ENCODE data around the gene MMP12.

Gene MMP12

DNA sequence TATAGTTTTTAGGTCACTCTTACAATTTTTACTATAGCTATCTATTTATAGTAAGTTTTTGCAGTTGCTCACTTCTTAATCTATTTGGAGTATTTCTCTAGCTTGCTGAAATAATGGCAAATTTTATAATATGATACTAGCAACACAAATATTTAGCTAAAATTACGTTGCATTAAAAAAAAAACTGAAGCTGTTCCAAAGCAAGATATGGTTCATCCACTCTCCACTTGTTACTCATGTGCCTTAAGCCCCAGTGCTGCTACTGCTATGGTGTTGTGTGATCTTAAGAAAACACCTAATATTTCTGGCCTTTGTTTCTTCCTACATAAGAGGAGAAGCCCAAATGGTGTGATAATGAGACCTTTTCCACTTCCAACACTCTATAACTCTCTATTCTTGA lies 31.9 kb downstream of the MMP12 start:
- no peaks in the 10 kb centered on the region for H3K9me3 Mint-ChIP-seq
- peaks cover 14% of the 10 kb centered on the region for H3K27me3 Mint-ChIP-seq
- ATAC-seq (replicated peaks; ENCODE audit: extremely low read depth, poor library complexity, severe bottlenecking) = no peak
- H3K4me1 Mint-ChIP-seq = no peaks in the 10 kb centered on the region
- peaks cover 2% of the 10 kb centered on the region for H3K36me3 Mint-ChIP-seq (ENCODE audit: insufficient read depth)
- no peak overlapping the region for H3K4me3 Mint-ChIP-seq
- no peak overlapping the region for H3K27ac Mint-ChIP-seq (ENCODE audit: low read depth)
- DNase-seq (ENCODE audit: low spot score in 2 of 2) = no peak

DNA sequence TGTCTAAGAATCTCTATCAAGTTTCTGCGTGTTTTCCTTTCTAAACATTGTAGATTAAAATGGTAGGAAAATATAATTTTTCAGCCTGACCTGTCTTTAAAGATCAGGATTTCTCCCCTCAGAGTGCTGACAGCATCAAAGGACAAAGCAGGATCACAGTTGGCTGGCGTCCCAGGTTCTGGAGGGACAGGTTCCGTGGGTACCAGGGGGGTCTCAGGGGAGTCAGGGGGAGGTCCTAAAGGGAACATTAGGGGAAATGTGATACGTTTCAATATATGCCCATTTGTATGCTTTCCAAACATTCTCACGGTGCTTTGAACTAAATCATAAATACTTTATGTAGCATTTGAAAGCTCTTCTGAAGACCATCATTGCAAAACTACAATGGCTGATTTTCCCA lies 34.8 kb downstream of the MMP12 start:
- no peak for ATAC-seq (replicated peaks; ENCODE audit: extremely low read depth, poor library complexity, severe bottlenecking)
- Mint-ChIP-seq H3K4me1 (no peaks in the 10 kb centered on the region), H3K27ac (ENCODE audit: low read depth) (no peak overlapping the region), H3K4me3 (no peak overlapping the region), H3K36me3 (ENCODE audit: insufficient read depth) (no peaks in the 10 kb centered on the region), H3K9me3 (no peaks in the 10 kb centered on the region), H3K27me3 (peaks cover 20% of the 10 kb centered on the region)
- no peak for DNase-seq (ENCODE audit: low spot score in 2 of 2)

DNA sequence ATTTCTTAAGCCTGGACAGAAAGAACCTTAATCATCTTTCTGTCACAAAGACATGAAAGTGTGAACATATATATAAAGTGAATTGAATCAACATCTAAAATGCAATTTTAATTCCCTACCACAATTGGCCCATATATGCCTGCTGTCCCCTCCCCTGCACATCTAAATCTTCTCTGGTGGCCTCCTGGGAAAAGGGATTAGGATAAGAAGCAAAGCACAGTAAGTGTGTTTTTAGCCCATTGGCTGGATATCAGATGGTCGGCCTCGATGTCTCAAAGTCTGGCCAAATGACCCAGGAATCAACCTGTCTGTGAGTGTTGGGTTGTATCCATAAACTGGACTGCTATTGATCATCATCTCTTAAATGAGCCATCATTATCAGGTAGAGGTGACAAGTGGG lies 37.1 kb downstream of the MMP12 start:
- DNase-seq (ENCODE audit: low spot score in 2 of 2) (no peak), ATAC-seq (replicated peaks; ENCODE audit: extremely low read depth, poor library complexity, severe bottlenecking) (no peak)
- H3K27me3 Mint-ChIP-seq = peaks cover 23% of the 10 kb centered on the region
- no peaks in the 10 kb centered on the region for H3K9me3 Mint-ChIP-seq
- H3K36me3 Mint-ChIP-seq (ENCODE audit: insufficient read depth) = no peaks in the 10 kb centered on the region
- H3K4me1 Mint-ChIP-seq = no peaks in the 10 kb centered on the region
- no peak overlapping the region for H3K27ac Mint-ChIP-seq (ENCODE audit: low read depth)
- no peak overlapping the region for H3K4me3 Mint-ChIP-seq

DNA sequence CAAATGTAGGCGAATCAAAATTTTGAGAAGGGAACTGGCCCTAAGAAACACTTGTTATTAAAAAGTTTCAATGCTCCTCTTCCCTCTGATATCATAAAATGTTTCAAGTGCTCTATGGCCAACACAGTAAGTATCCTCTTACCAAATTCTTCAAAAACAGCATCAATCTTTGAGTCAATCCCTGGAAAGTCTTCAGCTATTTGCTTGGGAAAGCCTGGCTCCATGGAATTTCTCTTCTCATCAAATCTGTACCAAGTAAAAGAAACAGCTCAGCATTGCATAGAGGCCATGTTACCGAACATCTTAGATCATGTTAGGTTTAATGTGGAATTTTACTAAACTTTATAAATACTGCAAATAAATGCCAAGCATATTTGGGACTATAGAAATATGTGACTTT lies 37.6 kb downstream of the MMP12 start:
- ATAC-seq (replicated peaks; ENCODE audit: extremely low read depth, poor library complexity, severe bottlenecking) = no peak

DNA sequence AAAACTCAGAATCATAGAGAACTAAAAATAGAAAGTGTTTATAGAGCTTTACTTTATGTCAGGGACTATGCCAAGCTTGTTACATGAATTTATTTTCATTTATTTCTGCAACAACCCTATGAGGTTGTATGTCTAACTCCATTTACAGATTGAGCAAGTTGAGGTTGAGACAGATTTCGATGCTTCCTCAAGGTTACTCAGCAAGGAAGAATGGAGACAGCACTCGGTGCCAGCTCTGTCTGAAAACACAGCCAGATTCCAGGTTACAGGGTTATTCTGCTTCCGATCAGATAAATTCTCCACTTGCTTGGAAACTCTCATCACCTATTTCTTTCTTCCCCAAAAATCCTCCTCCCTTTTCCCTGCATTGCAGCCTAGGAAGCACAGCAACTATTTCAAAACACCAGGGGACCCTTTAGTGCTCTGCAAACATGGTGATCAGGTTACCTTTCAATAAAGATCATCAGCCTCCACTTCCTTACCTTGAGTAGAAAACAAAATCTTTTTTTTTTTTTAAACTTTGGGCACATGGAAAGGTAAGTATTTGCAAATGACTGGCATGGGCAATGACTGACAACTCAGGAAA lies 38.4 kb downstream of the MMP12 start:
- DNase-seq (ENCODE audit: low spot score in 2 of 2) = no peak
- no peaks in the 10 kb centered on the region for H3K36me3 Mint-ChIP-seq (ENCODE audit: insufficient read depth)
- no peak overlapping the region for H3K4me3 Mint-ChIP-seq
- H3K27ac Mint-ChIP-seq (ENCODE audit: low read depth) = no peak overlapping the region
- H3K27me3 Mint-ChIP-seq = peaks cover 35% of the 10 kb centered on the region
- ATAC-seq (replicated peaks; ENCODE audit: extremely low read depth, poor library complexity, severe bottlenecking) = no peak
- H3K4me1 Mint-ChIP-seq = no peaks in the 10 kb centered on the region
- no peaks in the 10 kb centered on the region for H3K9me3 Mint-ChIP-seq

More for the DNA sequence above, 37.6 kb downstream of the MMP12 start:
- H3K9me3 Mint-ChIP-seq = no peaks in the 10 kb centered on the region
- H3K4me3 Mint-ChIP-seq = no peak overlapping the region
- DNase-seq (ENCODE audit: low spot score in 2 of 2) = no peak
- H3K27me3 Mint-ChIP-seq = peaks cover 28% of the 10 kb centered on the region
- no peaks in the 10 kb centered on the region for H3K4me1 Mint-ChIP-seq
- no peaks in the 10 kb centered on the region for H3K36me3 Mint-ChIP-seq (ENCODE audit: insufficient read depth)
- H3K27ac Mint-ChIP-seq (ENCODE audit: low read depth) = no peak overlapping the region

DNA sequence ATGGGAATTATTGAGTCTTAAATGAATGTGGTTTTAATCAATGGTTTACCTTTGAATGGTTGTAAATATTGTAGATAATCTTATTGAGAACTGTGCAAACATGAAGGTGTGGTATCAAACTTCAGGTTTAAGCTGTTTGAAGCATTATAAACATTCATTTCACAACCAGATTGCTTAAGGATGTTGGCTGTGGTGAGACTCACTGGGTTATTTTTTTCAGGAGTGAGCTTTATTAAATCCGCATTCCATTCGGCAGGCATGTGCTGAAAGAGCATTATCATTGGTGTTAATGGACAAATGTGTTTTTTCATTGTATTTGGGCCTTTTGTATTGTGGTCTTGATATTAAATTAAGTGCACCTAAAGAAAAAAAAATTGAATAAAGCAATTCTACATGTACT lies 41.1 kb downstream of the MMP12 start:
- Mint-ChIP-seq H3K27ac (ENCODE audit: low read depth) (no peak overlapping the region), H3K4me1 (no peaks in the 10 kb centered on the region), H3K9me3 (no peaks in the 10 kb centered on the region), H3K36me3 (ENCODE audit: insufficient read depth) (no peaks in the 10 kb centered on the region), H3K27me3 (peaks cover 55% of the 10 kb centered on the region), H3K4me3 (no peak overlapping the region)
- ATAC-seq (replicated peaks; ENCODE audit: extremely low read depth, poor library complexity, severe bottlenecking) (no peak), DNase-seq (ENCODE audit: low spot score in 2 of 2) (no peak)

DNA sequence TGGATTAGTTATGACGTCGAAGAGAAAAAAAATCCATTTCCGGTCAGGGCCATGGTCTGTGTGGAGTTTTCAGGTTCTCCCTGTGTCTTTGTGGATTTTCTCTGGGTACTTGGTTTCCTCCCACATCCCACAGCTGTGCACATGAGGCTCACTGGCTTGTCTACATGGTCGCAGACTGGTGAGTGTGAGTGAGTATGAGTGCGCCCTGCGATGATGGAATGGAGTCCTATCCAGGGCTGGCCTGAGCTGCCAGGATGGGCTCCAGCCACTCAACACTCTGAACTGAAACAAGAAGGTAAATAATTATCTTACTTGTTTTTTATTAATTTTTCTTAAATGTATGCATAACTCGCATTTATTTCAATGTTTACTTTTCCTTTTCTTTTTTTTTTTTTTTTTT lies 42.2 kb downstream of the MMP12 start:
- Mint-ChIP-seq H3K36me3 (ENCODE audit: insufficient read depth) (no peaks in the 10 kb centered on the region), H3K4me1 (no peaks in the 10 kb centered on the region), H3K27ac (ENCODE audit: low read depth) (no peak overlapping the region), H3K9me3 (no peaks in the 10 kb centered on the region), H3K27me3 (peaks cover 55% of the 10 kb centered on the region), H3K4me3 (no peak overlapping the region)
- no peak for ATAC-seq (replicated peaks; ENCODE audit: extremely low read depth, poor library complexity, severe bottlenecking)
- DNase-seq (ENCODE audit: low spot score in 2 of 2) = no peak

DNA sequence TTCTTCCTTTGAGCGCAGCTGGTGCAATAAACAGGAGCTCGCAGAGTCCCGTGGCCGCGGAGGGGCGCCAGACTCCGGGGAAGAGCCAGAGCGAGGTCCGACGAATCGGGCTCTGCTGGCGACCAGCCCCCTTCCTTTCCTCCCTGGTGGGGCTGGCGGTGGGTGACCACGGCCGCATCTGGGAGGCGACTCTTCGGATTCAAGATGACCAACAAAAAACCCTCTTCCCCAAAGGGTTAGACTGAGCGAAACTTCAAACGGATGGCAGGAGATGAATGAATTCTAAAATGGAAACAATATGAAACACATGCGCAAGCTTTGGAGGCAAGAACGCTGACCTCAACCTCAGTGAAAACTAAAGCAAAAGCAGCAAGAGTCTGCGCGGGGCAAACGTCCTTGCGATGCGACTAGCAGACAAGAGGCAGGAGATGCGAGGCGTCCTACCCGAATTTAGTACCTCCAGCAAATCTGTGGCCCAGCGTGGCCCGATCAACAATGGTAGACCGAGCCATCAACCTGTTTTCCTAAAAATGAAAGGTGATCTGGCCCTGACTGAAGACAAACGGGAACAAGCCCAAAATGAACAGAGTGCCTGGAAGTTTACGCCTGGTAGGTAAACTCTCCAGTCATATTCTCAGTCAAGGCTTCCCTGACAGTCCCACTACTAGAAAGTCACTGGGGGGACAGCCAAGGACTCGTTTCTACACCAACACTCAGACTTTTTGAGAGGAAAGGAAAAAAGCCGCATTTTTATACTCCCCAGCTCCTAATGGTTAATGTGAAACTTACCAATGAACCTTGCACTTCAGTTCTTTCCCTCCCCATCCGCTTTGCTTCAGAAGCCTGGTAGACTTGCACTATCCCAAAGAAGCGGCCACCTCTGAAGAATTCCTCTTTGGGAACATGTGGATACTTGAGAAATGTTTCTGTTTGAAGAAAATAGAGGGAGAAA lies 43.0 kb downstream of the MMP12 start:
- H3K9me3 Mint-ChIP-seq = no peaks in the 10 kb centered on the region
- no peaks in the 10 kb centered on the region for H3K36me3 Mint-ChIP-seq (ENCODE audit: insufficient read depth)
- no peak overlapping the region for H3K4me3 Mint-ChIP-seq
- peaks cover 63% of the 10 kb centered on the region for H3K27me3 Mint-ChIP-seq
- DNase-seq (ENCODE audit: low spot score in 2 of 2) (no peak), ATAC-seq (replicated peaks; ENCODE audit: extremely low read depth, poor library complexity, severe bottlenecking) (no peak)
- H3K4me1 Mint-ChIP-seq = no peaks in the 10 kb centered on the region
- no peak overlapping the region for H3K27ac Mint-ChIP-seq (ENCODE audit: low read depth)

DNA sequence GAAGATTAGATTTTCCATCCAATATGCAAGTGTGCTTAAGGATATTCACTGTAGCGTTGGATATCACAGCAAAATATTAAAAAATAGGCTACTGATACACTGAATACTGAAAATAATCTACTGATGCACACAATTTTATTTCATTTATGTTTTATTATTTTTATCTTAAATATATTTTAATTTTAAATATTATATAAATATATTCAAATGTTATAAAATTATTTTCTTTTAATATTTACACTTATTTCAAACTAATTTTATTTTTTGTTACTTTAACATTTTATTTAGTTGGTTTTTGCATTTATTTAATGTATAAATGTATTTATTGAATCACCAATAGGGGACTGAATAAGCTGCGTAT lies 43.7 kb downstream of the MMP12 start:
- DNase-seq (ENCODE audit: low spot score in 2 of 2) (no peak), ATAC-seq (replicated peaks; ENCODE audit: extremely low read depth, poor library complexity, severe bottlenecking) (no peak)
- peaks cover 69% of the 10 kb centered on the region for H3K27me3 Mint-ChIP-seq

DNA sequence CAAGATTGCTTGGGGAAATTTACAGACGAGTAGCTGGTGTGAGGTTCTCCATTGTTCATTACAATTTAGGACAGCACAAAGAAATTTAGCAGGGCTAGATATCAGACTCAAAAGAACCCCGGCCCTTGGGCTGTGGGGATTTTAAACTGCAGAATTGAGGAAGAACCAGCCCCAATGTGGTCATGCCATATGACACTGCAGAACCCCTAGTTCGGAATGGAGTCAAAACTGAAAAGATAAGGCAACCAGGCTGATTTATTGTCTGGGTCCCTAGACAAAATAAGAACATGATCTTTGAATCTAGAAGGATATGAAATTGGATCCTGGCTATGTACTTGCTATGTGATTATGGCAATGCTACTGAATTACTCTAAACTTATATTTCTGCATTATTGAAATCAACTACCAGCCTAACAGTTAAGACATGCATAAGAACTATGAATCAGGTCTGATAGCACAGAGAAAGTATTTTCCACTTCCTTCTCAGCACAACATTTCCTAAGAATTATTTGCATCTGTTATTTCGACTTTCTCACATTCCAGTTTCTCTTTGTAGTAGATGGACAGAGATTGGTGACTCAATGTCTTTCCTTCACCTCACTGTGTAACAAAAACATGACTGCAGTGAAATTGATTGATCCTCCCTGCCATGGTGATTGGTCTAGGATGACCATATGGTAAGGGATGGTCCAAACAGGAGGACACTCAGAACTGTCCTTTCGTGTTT lies 44.6 kb downstream of the MMP12 start:
- no peaks in the 10 kb centered on the region for H3K9me3 Mint-ChIP-seq
- ATAC-seq (replicated peaks; ENCODE audit: extremely low read depth, poor library complexity, severe bottlenecking) (no peak), DNase-seq (ENCODE audit: low spot score in 2 of 2) (no peak)

More for the DNA sequence above, 43.7 kb downstream of the MMP12 start:
- Mint-ChIP-seq H3K9me3 (no peaks in the 10 kb centered on the region), H3K36me3 (ENCODE audit: insufficient read depth) (no peaks in the 10 kb centered on the region), H3K4me1 (no peaks in the 10 kb centered on the region), H3K4me3 (no peak overlapping the region), H3K27ac (ENCODE audit: low read depth) (no peak overlapping the region)

DNA sequence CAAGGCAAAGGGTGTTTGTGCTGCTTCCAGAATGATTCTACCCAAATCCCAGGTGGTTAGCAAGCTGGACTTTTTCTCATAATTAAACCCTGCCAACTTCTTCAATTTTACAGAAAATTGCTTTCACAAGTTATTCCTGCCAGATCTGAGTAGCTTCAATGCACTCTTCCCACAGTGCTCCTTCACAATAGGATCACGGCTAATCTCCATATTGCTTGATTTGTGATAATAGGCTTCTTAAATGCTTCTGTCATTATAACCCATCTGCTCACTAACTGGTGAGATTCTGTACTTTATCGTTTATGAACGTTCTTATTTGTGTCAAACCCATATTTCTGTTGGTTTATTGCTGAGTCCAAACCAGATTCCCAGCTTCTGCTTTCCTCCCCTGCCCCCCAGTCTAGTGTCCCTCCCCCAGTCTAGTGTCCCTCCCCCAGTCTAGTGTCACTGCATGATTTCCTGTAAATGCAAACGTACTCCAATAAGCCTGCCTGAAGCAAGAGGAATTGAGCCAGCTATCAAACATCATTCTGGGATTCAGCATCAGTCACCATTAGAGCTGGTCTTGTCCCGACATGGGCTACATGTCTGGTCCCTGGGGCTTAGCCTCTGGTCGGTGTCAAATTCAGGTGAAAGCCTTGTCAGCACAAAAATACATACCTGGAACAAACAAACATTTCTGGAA lies 45.3 kb downstream of the MMP12 start:
- Mint-ChIP-seq H3K4me1 (no peaks in the 10 kb centered on the region), H3K36me3 (ENCODE audit: insufficient read depth) (no peaks in the 10 kb centered on the region), H3K27me3 (peaks cover 59% of the 10 kb centered on the region), H3K9me3 (no peaks in the 10 kb centered on the region), H3K4me3 (no peak overlapping the region), H3K27ac (ENCODE audit: low read depth) (no peak overlapping the region)
- DNase-seq (ENCODE audit: low spot score in 2 of 2) (no peak), ATAC-seq (replicated peaks; ENCODE audit: extremely low read depth, poor library complexity, severe bottlenecking) (no peak)

More for the DNA sequence above, 44.6 kb downstream of the MMP12 start:
- Mint-ChIP-seq H3K36me3 (ENCODE audit: insufficient read depth) (no peaks in the 10 kb centered on the region), H3K27ac (ENCODE audit: low read depth) (no peak overlapping the region), H3K4me1 (no peaks in the 10 kb centered on the region), H3K27me3 (peaks cover 66% of the 10 kb centered on the region), H3K4me3 (no peak overlapping the region)

DNA sequence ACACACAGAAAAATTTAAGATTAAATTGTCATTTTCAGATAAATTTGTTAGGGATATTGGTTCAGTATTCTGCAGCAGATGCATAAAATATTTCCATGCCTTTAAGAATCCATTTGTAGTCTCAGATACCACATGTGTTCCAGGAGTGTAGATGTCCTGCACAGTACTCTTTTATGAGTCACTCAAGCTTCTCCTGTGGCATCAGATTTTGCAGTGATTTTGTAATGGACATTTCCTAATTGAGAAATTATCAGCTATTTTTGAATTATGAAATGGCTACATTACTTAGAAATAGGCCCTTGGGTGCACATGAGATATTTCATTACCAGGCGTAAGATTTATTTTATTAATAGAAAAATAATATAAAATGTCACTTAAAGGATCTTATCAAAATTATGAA lies 50.2 kb downstream of the MMP12 start:
- peaks cover 20% of the 10 kb centered on the region for H3K27me3 Mint-ChIP-seq
- no peaks in the 10 kb centered on the region for H3K4me1 Mint-ChIP-seq
- no peak for DNase-seq (ENCODE audit: low spot score in 2 of 2)

More for the DNA sequence above, 50.2 kb downstream of the MMP12 start:
- no peaks in the 10 kb centered on the region for H3K36me3 Mint-ChIP-seq (ENCODE audit: insufficient read depth)
- no peaks in the 10 kb centered on the region for H3K9me3 Mint-ChIP-seq
- no peak overlapping the region for H3K27ac Mint-ChIP-seq (ENCODE audit: low read depth)
- no peak overlapping the region for H3K4me3 Mint-ChIP-seq
- no peak for ATAC-seq (replicated peaks; ENCODE audit: extremely low read depth, poor library complexity, severe bottlenecking)

Measured in central memory CD8-positive, alpha-beta T cell (primary cell).